GM23338 (cell line): ENCODE data around the gene ADAMTS17. TPM values are rescaled to one million over a fixed set of nuclear protein-coding genes. Genes with fewer than 3 reads are reported as not detected.
A peak's percentile ranks its signal among the peaks of the same experiment; 100 is the strongest.

Source experiments
- ATAC-seq: fragments of 200-7000 bp; cut with Tn5 transposase; 3 replicates; pipeline ENCODE4 v1.9.1; 2020
- DNase-seq: peaks from one replicate; pipeline ENCODE4 v3.0.0-alpha.2; 2015; ENCODE audit warnings: low spot score
- H2AFZ ChIP-seq: fragments of 200-600 bp; sonication (generic); 2 replicates; pipeline ENCODE4 v1.8.0; 2016; ENCODE audit warnings: antibody characterized with exemption, mild to moderate bottlenecking, moderate library complexity
- H3F3A ChIP-seq: fragments of 200-600 bp; sonication (generic); replicated peaks from 2 replicates; pipeline ENCODE4 v1.8.0; 2017; ENCODE audit warnings: antibody characterized with exemption, mixed run types, low read depth
- H3K27ac ChIP-seq: fragments of 200-600 bp; sonication (generic); 2 replicates; pipeline ENCODE4 v1.6.1; 2016; ENCODE audit warnings: low read depth
- H3K27me3 ChIP-seq: fragments of 200-600 bp; sonication (generic); 2 replicates; pipeline ENCODE4 v1.8.0; 2016; ENCODE audit warnings: mild to moderate bottlenecking, mixed run types, moderate library complexity; ENCODE audit not compliant: insufficient read depth
- H3K36me3 ChIP-seq: fragments of 200-600 bp; sonication (generic); 2 replicates; pipeline ENCODE4 v1.8.0; 2016; ENCODE audit warnings: mild to moderate bottlenecking; ENCODE audit not compliant: insufficient read depth
- H3K4me1 ChIP-seq: fragments of 200-600 bp; sonication (generic); 2 replicates; pipeline ENCODE4 v1.8.0; 2016; ENCODE audit warnings: mild to moderate bottlenecking, moderate library complexity; ENCODE audit not compliant: insufficient read depth
- H3K4me2 ChIP-seq: fragments of 200-600 bp; sonication (generic); 2 replicates; pipeline ENCODE4 v1.7.1; 2017; ENCODE audit warnings: mixed run types
- H3K4me3 ChIP-seq: fragments of 200-600 bp; sonication (generic); 2 replicates; pipeline ENCODE4 v1.6.1; 2016; ENCODE audit warnings: mixed run types
- H3K79me2 ChIP-seq: fragments of 200-600 bp; sonication (generic); replicated peaks from 2 replicates; pipeline ENCODE4 v1.8.0; 2017; ENCODE audit warnings: mild to moderate bottlenecking; ENCODE audit not compliant: insufficient read depth
- H3K9me2 ChIP-seq: fragments of 200-600 bp; sonication (generic); 2 replicates; pipeline ENCODE4 v1.8.0; 2017; ENCODE audit not compliant: insufficient read depth
- H4K20me1 ChIP-seq: fragments of 200-600 bp; sonication (generic); replicated peaks from 2 replicates; pipeline ENCODE4 v1.8.0; 2017; ENCODE audit warnings: mild to moderate bottlenecking; ENCODE audit not compliant: insufficient read depth
- H3K27ac Mint-ChIP-seq: 2 replicates; pipeline ENCODE4 v1.8.0; 2020; ENCODE audit warnings: inconsistent platforms, mild to moderate bottlenecking, moderate library complexity, mixed read lengths
- H3K27me3 Mint-ChIP-seq: 3 replicates; pipeline ENCODE4 v1.8.0; 2022; ENCODE audit warnings: low read depth, mild to moderate bottlenecking, moderate library complexity, mixed read lengths, inconsistent platforms; ENCODE audit not compliant: insufficient read depth, poor library complexity
- H3K36me3 Mint-ChIP-seq: 3 replicates; pipeline ENCODE4 v1.8.0; 2021; ENCODE audit warnings: low read depth, mild to moderate bottlenecking, inconsistent platforms, moderate library complexity, mixed read lengths
- H3K4me1 Mint-ChIP-seq: 3 replicates; pipeline ENCODE4 v1.8.0; 2020; ENCODE audit warnings: mild to moderate bottlenecking, inconsistent platforms, mixed read lengths
- H3K4me3 Mint-ChIP-seq: 3 replicates; pipeline ENCODE4 v1.8.0; 2021; ENCODE audit warnings: moderate library complexity, mild to moderate bottlenecking, inconsistent platforms, mixed read lengths
- H3K9me3 Mint-ChIP-seq: 3 replicates; pipeline ENCODE4 v1.8.0; 2020; ENCODE audit warnings: moderate library complexity, mild to moderate bottlenecking, inconsistent platforms, mixed read lengths
- CREB1 ChIP-seq: fragments of 250-450 bp; sonication (Bioruptor Pico); IDR thresholded peaks from 2 replicates; pipeline ENCODE4 v1.5.0; 2020; ENCODE audit warnings: low read depth, mild to moderate bottlenecking, moderate library complexity
- CTCF ChIP-seq, 2 experiments: fragments of 200-600 bp in 1 of 2; sonication (generic) in 1 of 2; conservative IDR thresholded peaks; 2 replicates each; pipeline versions ENCODE4 v1.5.1 to v1.6.1; 2016 to 2017; ENCODE audit warnings: antibody characterized with exemption in 2 of 2, low read depth in 2 of 2, mild to moderate bottlenecking in 2 of 2, moderate library complexity in 1 of 2
- ETS1 ChIP-seq: IDR thresholded peaks from 2 replicates; pipeline ENCODE4 v1.6.1; 2016; ENCODE audit warnings: antibody characterized with exemption
- EZH2 ChIP-seq: fragments of 200-600 bp; sonication (generic); IDR thresholded peaks from one replicate; pipeline ENCODE4 v1.8.0; 2017; ENCODE audit warnings: antibody characterized with exemption, mild to moderate bottlenecking, low read depth; ENCODE audit not compliant: unreplicated experiment
- EZH2phosphoT487 ChIP-seq: fragments of 200-600 bp; sonication (generic); IDR thresholded peaks from one replicate; pipeline ENCODE4 v1.8.1; 2018; ENCODE audit warnings: antibody characterized with exemption; ENCODE audit not compliant: unreplicated experiment
- JUNB ChIP-seq: IDR thresholded peaks from one replicate; pipeline ENCODE4 v1.6.1; 2016; ENCODE audit warnings: antibody characterized with exemption; ENCODE audit not compliant: unreplicated experiment
- NANOG ChIP-seq: IDR thresholded peaks from 2 replicates; pipeline ENCODE4 v1.6.1; 2016; ENCODE audit warnings: antibody characterized with exemption, borderline replicate concordance
- POLR2AphosphoS5 ChIP-seq: IDR thresholded peaks from 2 replicates; pipeline ENCODE4 v1.6.1; 2016; ENCODE audit warnings: antibody characterized with exemption, low read depth
- REST ChIP-seq: IDR thresholded peaks from one replicate; pipeline ENCODE4 v1.6.1; 2018; ENCODE audit warnings: antibody characterized with exemption; ENCODE audit not compliant: unreplicated experiment
- STAT1 ChIP-seq: IDR thresholded peaks from one replicate; pipeline ENCODE4 v1.6.1; 2016; ENCODE audit warnings: antibody characterized with exemption; ENCODE audit not compliant: unreplicated experiment
- ZNF114 ChIP-seq: fragments of 250-450 bp; sonication (Bioruptor Pico); IDR thresholded peaks from 2 replicates; pipeline ENCODE4 v1.5.0; 2020; ENCODE audit warnings: mild to moderate bottlenecking, moderate library complexity
- ZNF331 ChIP-seq: fragments of 250-450 bp; sonication (Bioruptor Pico); IDR thresholded peaks from 2 replicates; pipeline ENCODE4 v1.5.0; 2020; ENCODE audit warnings: low read depth, mild to moderate bottlenecking, moderate library complexity
- polyA plus RNA-seq: library from polyadenylated mRNA; unstranded; fragments of >200 nt; fragmentation: Nextera tagmentation; extraction: Ambion mirVana; gene quantifications from 2 replicates; pipeline ENCODE4 v1.2.1, GENCODE V29; 2016
- total RNA-seq: library from RNA; depleted of rRNA; stranded (reverse); fragments of >200 nt; shearing (Covaris generic); gene quantifications from 2 replicates; pipeline ENCODE4 v1.2.3, GENCODE V29; 2014

Gene ADAMTS17
- total and polyA plus RNA-seq, 2 experiments from 2014 or later, result 0.60 to 3.8 TPM

- peaks cover 15% of the 10 kb centered on the region for H3F3A ChIP-seq
- peak overlapping the region; percentile 74 for H3K4me2 ChIP-seq
- H3K4me1 ChIP-seq, result peaks cover 28% of the 10 kb centered on the region
- TF ChIP-seq ETS1 (peak; percentile 55; the same call in 1 of the 2 replicates), EZH2phosphoT487 (no peak), ZNF331 (CRISPR knock-in tag) (no peak), POLR2AphosphoS5 (0 out of 2 replicates have a peak, but pooled peaks have one; percentile 10)
- Mint-ChIP-seq H3K36me3 (peaks cover 9% of the 10 kb centered on the region; the same call in 2 of the 3 replicates), H3K4me1 (peaks cover 48% of the 10 kb centered on the region), H3K9me3 (peaks cover 9% of the 10 kb centered on the region), H3K27me3 (peaks cover 12% of the 10 kb centered on the region), H3K27ac (peak overlapping the region; percentile 65; the same call in 1 of the 2 replicates), H3K4me3 (peak overlapping the region; percentile 56)
- H3K79me2 ChIP-seq, result no peaks in the 10 kb centered on the region
- no peaks in the 10 kb centered on the region for H3K36me3 ChIP-seq
- no peaks in the 10 kb centered on the region for H3K27me3 ChIP-seq
- peak overlapping the region; percentile 74; the same call in 1 of the 2 replicates for H2AFZ ChIP-seq
- ATAC-seq (peak; percentile 76), DNase-seq (peak; percentile 84)
- H3K4me3 ChIP-seq, result peak overlapping the region; percentile 36
- H4K20me1 ChIP-seq, result no peaks in the 10 kb centered on the region
- no peaks in the 10 kb centered on the region for H3K9me2 ChIP-seq
- H3K27ac ChIP-seq, result peak overlapping the region; percentile 99
Observed at GRCh38 chr15:99983171-99983885, 358.4 kb downstream of the ADAMTS17 start.

- no peaks in the 10 kb centered on the region for H3K79me2 ChIP-seq
- peaks cover 49% of the 10 kb centered on the region for H3K4me1 Mint-ChIP-seq
- H3K36me3 Mint-ChIP-seq, result 0 out of 3 replicates have a peak, but pooled peaks cover 4% of the 10 kb centered on the region
- peaks cover 15% of the 10 kb centered on the region for H3F3A ChIP-seq
- DNase-seq, result no peak
- peak overlapping the region; percentile 99 for H3K27ac ChIP-seq
- peaks cover 35% of the 10 kb centered on the region for H3K4me1 ChIP-seq
- H3K27me3 ChIP-seq, result no peaks in the 10 kb centered on the region
- H3K9me3 Mint-ChIP-seq, result peaks cover 6% of the 10 kb centered on the region; the same call in 2 of the 3 replicates
- peaks cover 10% of the 10 kb centered on the region for H3K27me3 Mint-ChIP-seq
- peak overlapping the region; percentile 80; the same call in 1 of the 2 replicates for H2AFZ ChIP-seq
- no peaks in the 10 kb centered on the region for H4K20me1 ChIP-seq
- peak overlapping the region; percentile 67 for H3K4me2 ChIP-seq
- no peaks in the 10 kb centered on the region for H3K9me2 ChIP-seq
- ATAC-seq, result no peak
- no peaks in the 10 kb centered on the region for H3K36me3 ChIP-seq
- H3K4me3 ChIP-seq, result peak overlapping the region; percentile 36
- no peak overlapping the region for H3K27ac Mint-ChIP-seq
- peak overlapping the region; percentile 56 for H3K4me3 Mint-ChIP-seq
- no peak for TF ChIP-seq EZH2phosphoT487
- TF ChIP-seq CTCF (conservative IDR thresholded peaks at IDR 0.05; ENCODE audit: low read depth in 2 of 2), result no peak
- TF ChIP-seq STAT1, result no peak
- TF ChIP-seq ZNF331 (CRISPR knock-in tag), result no peak
- no peak for TF ChIP-seq EZH2
- TF ChIP-seq POLR2AphosphoS5, result no peak
- TF ChIP-seq ETS1, result no peak
- no peak for TF ChIP-seq JUNB
- TF ChIP-seq REST, result no peak
- no peak for TF ChIP-seq ZNF114 (CRISPR knock-in tag)
- no peak for TF ChIP-seq NANOG
- no peak for TF ChIP-seq CREB1 (CRISPR knock-in tag)
Observed at GRCh38 chr15:99982662-99983061, 359.1 kb downstream of the ADAMTS17 start.
